NT2/D1 (cell line): ENCODE measurements around the gene RBM12.

Experiments
- DNase-seq: peaks from one replicate; pipeline ENCODE4 v3.0.0-alpha.2; 2011; ENCODE audit warnings: low read depth, low spot score
- H3K27me3 ChIP-seq: 2 replicates; pipeline ENCODE4 v1.6.0; 2011; ENCODE audit warnings: mild to moderate bottlenecking; ENCODE audit not compliant: insufficient read length, insufficient read depth
- H3K36me3 ChIP-seq: 2 replicates; pipeline ENCODE4 v1.6.1; 2011; ENCODE audit warnings: mild to moderate bottlenecking, low read length, mixed read lengths; ENCODE audit not compliant: insufficient read depth, insufficient read length
- H3K4me1 ChIP-seq: 2 replicates; pipeline ENCODE4 v1.5.1; 2011; ENCODE audit not compliant: insufficient read depth, insufficient read length
- H3K4me3 ChIP-seq: 2 replicates; pipeline ENCODE4 v1.5.1; 2011; ENCODE audit warnings: low read depth; ENCODE audit not compliant: insufficient read length
- H3K9ac ChIP-seq: 2 replicates; pipeline ENCODE4 v1.6.0; 2011; ENCODE audit warnings: low read depth; ENCODE audit not compliant: insufficient read length
- H3K9me3 ChIP-seq: 2 replicates; pipeline ENCODE4 v1.5.1; 2011; ENCODE audit warnings: mild to moderate bottlenecking, low read length; ENCODE audit not compliant: insufficient read depth
- SUZ12 ChIP-seq: IDR thresholded peaks from 2 replicates; pipeline ENCODE4 v1.6.1; 2011; ENCODE audit not compliant: insufficient read length, insufficient read depth; ENCODE audit errors: extremely low read depth
- YY1 ChIP-seq: IDR thresholded peaks from 2 replicates; pipeline ENCODE4 v1.6.1; 2011; ENCODE audit not compliant: insufficient read length, insufficient read depth
- ZNF274 ChIP-seq: IDR thresholded peaks from 2 replicates; pipeline ENCODE4 v1.6.1; 2011; ENCODE audit warnings: mild to moderate bottlenecking, low read depth, low read length

The RBM12 gene

GRCh38 chr20:35700625-35701148 lies 36.0 kb upstream of the RBM12 start:
- Histone ChIP-seq H3K4me3 (peak overlapping the region; percentile 96), H3K4me1 (peaks cover 5% of the 10 kb centered on the region), H3K9ac (peak overlapping the region; percentile 98), H3K36me3 (peaks cover 58% of the 10 kb centered on the region), H3K27me3 (no peaks in the 10 kb centered on the region), H3K9me3 (no peaks in the 10 kb centered on the region)
- DNase-seq = no peak
- TF ChIP-seq SUZ12 = no peak
- no peak for TF ChIP-seq ZNF274

- Histone ChIP-seq H3K9ac (peak overlapping the region; percentile 98), H3K4me3 (peak overlapping the region; percentile 96), H3K9me3 (no peaks in the 10 kb centered on the region), H3K36me3 (peaks cover 57% of the 10 kb centered on the region), H3K4me1 (peaks cover 5% of the 10 kb centered on the region), H3K27me3 (no peaks in the 10 kb centered on the region)
- no peak for DNase-seq
- TF ChIP-seq SUZ12 = no peak
- no peak for TF ChIP-seq YY1
- no peak for TF ChIP-seq ZNF274
These were observed 35.4 kb upstream of the RBM12 start for GRCh38 chr20:35699957-35700624.

- Histone ChIP-seq H3K9ac (peak within 1 kb of the TSS; percentile 98), H3K27me3 (no peaks in the 10 kb centered on the region), H3K36me3 (peaks cover 53% of the 10 kb centered on the region), H3K9me3 (no peaks in the 10 kb centered on the region), H3K4me1 (peaks cover 5% of the 10 kb centered on the region), H3K4me3 (peak within 1 kb of the TSS; percentile 96)
- TF ChIP-seq YY1 = no peak
- DNase-seq = peak; percentile 87
These were observed 34.6 kb upstream of the RBM12 start, which contains the start of the genes NFS1 and ROMO1 for GRCh38 chr20:35699127-35699956. TSS of gene NFS1 (minus strand) at chr20:35699352. CDS start at chr20:35699288, 64 bp downstream. TSS of gene ROMO1 (plus strand) at chr20:35699405. CDS start at chr20:35699633, 228 bp downstream.

- peaks cover 5% of the 10 kb centered on the region for H3K4me1 ChIP-seq
- TF ChIP-seq ZNF274 = no peak
- no peak for TF ChIP-seq SUZ12
- TF ChIP-seq YY1 = no peak
- peak overlapping the region; percentile 96 for H3K4me3 ChIP-seq
- no peak for DNase-seq
- no peaks in the 10 kb centered on the region for H3K9me3 ChIP-seq
- H3K36me3 ChIP-seq = peaks cover 53% of the 10 kb centered on the region
- H3K27me3 ChIP-seq = no peaks in the 10 kb centered on the region
- H3K9ac ChIP-seq = peak overlapping the region; percentile 98
These were observed 33.8 kb upstream of the RBM12 start for GRCh38 chr20:35698298-35699126.

GRCh38 chr20:35697696-35698297 lies 33.1 kb upstream of the RBM12 start:
- no peak for TF ChIP-seq SUZ12
- no peak for TF ChIP-seq ZNF274
- TF ChIP-seq YY1 = no peak
- H3K4me3 ChIP-seq = peak overlapping the region; percentile 96
- no peaks in the 10 kb centered on the region for H3K27me3 ChIP-seq
- no peaks in the 10 kb centered on the region for H3K9me3 ChIP-seq
- no peak for DNase-seq
- H3K4me1 ChIP-seq = peaks cover 5% of the 10 kb centered on the region
- H3K9ac ChIP-seq = peak overlapping the region; percentile 98
- H3K36me3 ChIP-seq = peaks cover 48% of the 10 kb centered on the region

GRCh38 chr20:35695978-35696377 lies 31.3 kb upstream of the RBM12 start:
- no peaks in the 10 kb centered on the region for H3K9me3 ChIP-seq
- DNase-seq = no peak
- H3K27me3 ChIP-seq = no peaks in the 10 kb centered on the region
- peaks cover 5% of the 10 kb centered on the region for H3K4me1 ChIP-seq
- no peak overlapping the region for H3K9ac ChIP-seq
- peaks cover 31% of the 10 kb centered on the region for H3K36me3 ChIP-seq
- H3K4me3 ChIP-seq = no peak overlapping the region
- no peak for TF ChIP-seq ZNF274
- no peak for TF ChIP-seq YY1
- TF ChIP-seq SUZ12 = no peak
